ENCODE data around the gene INF2.

GRCh38 chr14:104743461-104744380 lies 54.3 kb downstream of the INF2 start:
- no peak for TF ChIP-seq CTCF (IDR thresholded peaks at IDR 0.05)
- no peak for TF ChIP-seq EZH2 (IDR thresholded peaks at IDR 0.05)

All from neural progenitor cell (in vitro differentiated cells).